ENCODE results near the gene CAND2. TPM values are rescaled to one million over a fixed set of nuclear protein-coding genes. Genes with fewer than 3 reads are reported as not detected.

CAND2 gene
- total and polyA plus RNA-seq, 9 of the 15 experiments (the other 6 are each of a cell fraction or from before 2014, with no cell fraction given), result 0.91 to 14.9 (median 4.3) TPM

- TF ChIP-seq SMARCC2 (IDR thresholded peaks at IDR 0.05; ENCODE audit: low read depth), result no peak
- no peak for TF ChIP-seq ZNF282 (CRISPR knock-in tag; IDR thresholded peaks at IDR 0.05)
- peak in 1 of 3 experiments; percentile 88 for TF ChIP-seq YY1 (IDR thresholded peaks at IDR 0.05; ENCODE audit: borderline replicate concordance in 1 of 3, control insufficient read depth in 1 of 3, extremely low read depth in 1 of 3, insufficient read depth in 3 of 3, insufficient read length in 1 of 3, insufficient replicate concordance in 2 of 3, low read depth in 1 of 3, low read length in 2 of 3)
- TF ChIP-seq, protein P1, sequence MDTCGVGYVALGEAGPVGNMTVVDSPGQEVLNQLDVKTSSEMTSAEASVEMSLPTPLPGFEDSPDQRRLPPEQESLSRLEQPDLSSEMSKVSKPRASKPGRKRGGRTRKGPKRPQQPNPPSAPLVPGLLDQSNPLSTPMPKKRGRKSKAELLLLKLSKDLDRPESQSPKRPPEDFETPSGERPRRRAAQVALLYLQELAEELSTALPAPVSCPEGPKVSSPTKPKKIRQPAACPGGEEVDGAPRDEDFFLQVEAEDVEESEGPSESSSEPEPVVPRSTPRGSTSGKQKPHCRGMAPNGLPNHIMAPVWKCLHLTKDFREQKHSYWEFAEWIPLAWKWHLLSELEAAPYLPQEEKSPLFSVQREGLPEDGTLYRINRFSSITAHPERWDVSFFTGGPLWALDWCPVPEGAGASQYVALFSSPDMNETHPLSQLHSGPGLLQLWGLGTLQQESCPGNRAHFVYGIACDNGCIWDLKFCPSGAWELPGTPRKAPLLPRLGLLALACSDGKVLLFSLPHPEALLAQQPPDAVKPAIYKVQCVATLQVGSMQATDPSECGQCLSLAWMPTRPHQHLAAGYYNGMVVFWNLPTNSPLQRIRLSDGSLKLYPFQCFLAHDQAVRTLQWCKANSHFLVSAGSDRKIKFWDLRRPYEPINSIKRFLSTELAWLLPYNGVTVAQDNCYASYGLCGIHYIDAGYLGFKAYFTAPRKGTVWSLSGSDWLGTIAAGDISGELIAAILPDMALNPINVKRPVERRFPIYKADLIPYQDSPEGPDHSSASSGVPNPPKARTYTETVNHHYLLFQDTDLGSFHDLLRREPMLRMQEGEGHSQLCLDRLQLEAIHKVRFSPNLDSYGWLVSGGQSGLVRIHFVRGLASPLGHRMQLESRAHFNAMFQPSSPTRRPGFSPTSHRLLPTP (IDR thresholded peaks at IDR 0.05; ENCODE audit: borderline replicate concordance, extremely low read depth, insufficient read length), result no peak
- no peak for TF ChIP-seq NFE2L1 (tag; IDR thresholded peaks at IDR 0.05; ENCODE audit: borderline replicate concordance, low read depth)
- TF ChIP-seq, protein P2, sequence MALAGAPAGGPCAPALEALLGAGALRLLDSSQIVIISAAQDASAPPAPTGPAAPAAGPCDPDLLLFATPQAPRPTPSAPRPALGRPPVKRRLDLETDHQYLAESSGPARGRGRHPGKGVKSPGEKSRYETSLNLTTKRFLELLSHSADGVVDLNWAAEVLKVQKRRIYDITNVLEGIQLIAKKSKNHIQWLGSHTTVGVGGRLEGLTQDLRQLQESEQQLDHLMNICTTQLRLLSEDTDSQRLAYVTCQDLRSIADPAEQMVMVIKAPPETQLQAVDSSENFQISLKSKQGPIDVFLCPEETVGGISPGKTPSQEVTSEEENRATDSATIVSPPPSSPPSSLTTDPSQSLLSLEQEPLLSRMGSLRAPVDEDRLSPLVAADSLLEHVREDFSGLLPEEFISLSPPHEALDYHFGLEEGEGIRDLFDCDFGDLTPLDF (CRISPR knock-in tag; IDR thresholded peaks at IDR 0.05), result no peak
- TF ChIP-seq ARNT (IDR thresholded peaks at IDR 0.05), result no peak
- TF ChIP-seq ZNF174 (CRISPR knock-in tag; IDR thresholded peaks at IDR 0.05), result no peak
- TF ChIP-seq, protein P3, sequence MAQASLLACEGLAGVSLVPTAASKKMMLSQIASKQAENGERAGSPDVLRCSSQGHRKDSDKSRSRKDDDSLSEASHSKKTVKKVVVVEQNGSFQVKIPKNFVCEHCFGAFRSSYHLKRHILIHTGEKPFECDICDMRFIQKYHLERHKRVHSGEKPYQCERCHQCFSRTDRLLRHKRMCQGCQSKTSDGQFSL (CRISPR knock-in tag; IDR thresholded peaks at IDR 0.05), result no peak
- TF ChIP-seq, protein P3 (tag; IDR thresholded peaks at IDR 0.05), result no peak
- no peak for TF ChIP-seq ZNF655 (CRISPR knock-in tag; IDR thresholded peaks at IDR 0.05)
- peak; percentile 21 for TF ChIP-seq MEIS2 (IDR thresholded peaks at IDR 0.05; ENCODE audit: partially characterized antibody)
- no peak for TF ChIP-seq HLTF (IDR thresholded peaks at IDR 0.05)
- no peak for TF ChIP-seq BCL6 (CRISPR knock-in tag; IDR thresholded peaks at IDR 0.05)
- TF ChIP-seq NR4A1 (CRISPR knock-in tag; IDR thresholded peaks at IDR 0.05), result no peak
- peak; percentile 76 for TF ChIP-seq NR4A1 (tag; IDR thresholded peaks at IDR 0.05)
- no peak for TF ChIP-seq PURB (CRISPR knock-in tag; IDR thresholded peaks at IDR 0.05; ENCODE audit: low read depth)
- TF ChIP-seq RAD21 (CRISPR knock-in tag; conservative IDR thresholded peaks at IDR 0.05 in 1 of 2, IDR thresholded peaks at IDR 0.05 in 1 of 2), result no peak
- TF ChIP-seq, protein P4, sequence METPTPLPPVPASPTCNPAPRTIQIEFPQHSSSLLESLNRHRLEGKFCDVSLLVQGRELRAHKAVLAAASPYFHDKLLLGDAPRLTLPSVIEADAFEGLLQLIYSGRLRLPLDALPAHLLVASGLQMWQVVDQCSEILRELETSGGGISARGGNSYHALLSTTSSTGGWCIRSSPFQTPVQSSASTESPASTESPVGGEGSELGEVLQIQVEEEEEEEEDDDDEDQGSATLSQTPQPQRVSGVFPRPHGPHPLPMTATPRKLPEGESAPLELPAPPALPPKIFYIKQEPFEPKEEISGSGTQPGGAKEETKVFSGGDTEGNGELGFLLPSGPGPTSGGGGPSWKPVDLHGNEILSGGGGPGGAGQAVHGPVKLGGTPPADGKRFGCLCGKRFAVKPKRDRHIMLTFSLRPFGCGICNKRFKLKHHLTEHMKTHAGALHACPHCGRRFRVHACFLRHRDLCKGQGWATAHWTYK (CRISPR knock-in tag; IDR thresholded peaks at IDR 0.05), result no peak
These were observed 14.2 kb upstream of the CAND2 start (continued) for GRCh38 chr3:12782172-12782815.

Measured in K562 (cell line).